Endothelial cell of umbilical vein (primary cell): Measurements from ENCODE around the gene SMIM12. TPM values are rescaled to one million over a fixed set of nuclear protein-coding genes. Genes with fewer than 3 reads are reported as not detected.

Experiments
- BruUV-seq: library from RNA; stranded (reverse); fragments of 400-500 nt; replicated peaks from 2 replicates; lab custom pipeline; 2021; lab: Mats Ljungman, UMichigan
- CTCF ChIA-PET: fragments of 300-600, 350-600 bp; sonication (Branson Sonifier 250); formaldehyde crosslinking; loops from one replicate; lab custom pipeline; 2021; ENCODE audit warnings: antibody characterized with exemption, inconsistent platforms; lab: Charles Lee
- POLR2A ChIA-PET: fragments of 300-600, 350-600 bp; sonication (Branson Sonifier 250); formaldehyde crosslinking; loops from one replicate; lab custom pipeline; 2021; ENCODE audit warnings: antibody characterized with exemption, inconsistent platforms; lab: Charles Lee
- DNase-seq: peaks from one replicate; pipeline ENCODE4 v3.0.0-alpha.2; 2011; ENCODE audit warnings: low read depth, low spot score
- FAIRE-seq: peaks from 2 replicates; lab custom pipeline; 2011; peaks lifted over from hg19 to GRCh38; lab: Jason Lieb, UNC
- H2AFZ ChIP-seq: 2 replicates; pipeline ENCODE4 v1.6.0; 2012; ENCODE audit warnings: low read depth, low read length, control low read depth, inconsistent platforms
- H3K27ac ChIP-seq: 2 replicates; pipeline ENCODE4 v1.5.1; 2011; ENCODE audit warnings: low read depth, mild to moderate bottlenecking, control low read depth, low read length, moderate library complexity; ENCODE audit not compliant: insufficient read depth
- H3K27me3 ChIP-seq, 2 experiments: 2 replicates each; pipeline versions ENCODE4 v1.6.0 to v1.6.1; 2011; ENCODE audit warnings: low read length in 2 of 2, mixed read lengths in 1 of 2; ENCODE audit not compliant: control insufficient read depth in 2 of 2, insufficient read depth in 2 of 2
- H3K36me3 ChIP-seq, 2 experiments: 2 replicates in 1 of 2; 3 replicates in 1 of 2; pipeline ENCODE4 v1.5.1; 2011; ENCODE audit warnings: low read length in 2 of 2, mild to moderate bottlenecking in 1 of 2, moderate library complexity in 1 of 2; ENCODE audit not compliant: control insufficient read depth in 2 of 2, insufficient read depth in 2 of 2; ENCODE audit errors: extremely low read depth in 1 of 2
- H3K4me1 ChIP-seq: 3 replicates; pipeline ENCODE4 v1.5.1; 2011; ENCODE audit warnings: mild to moderate bottlenecking, low read length; ENCODE audit not compliant: control insufficient read depth, insufficient read depth; ENCODE audit errors: extremely low read depth
- H3K4me2 ChIP-seq: 2 replicates; pipeline ENCODE4 v1.6.1; 2011; ENCODE audit warnings: low read length, control low read depth, mixed read lengths; ENCODE audit not compliant: insufficient read depth
- H3K4me3 ChIP-seq, 3 experiments: fragments of 200-600 bp in 1 of 3; sonication (generic), shearing (Covaris generic) in 1 of 3; replicated peaks in 1 of 3; 2 replicates each; pipeline ENCODE4 v1.5.1; 2011 to 2016; ENCODE audit warnings: control low read depth in 3 of 3, low read length in 3 of 3, mild to moderate bottlenecking in 2 of 3, inconsistent platforms in 1 of 3, low read depth in 1 of 3, moderate library complexity in 1 of 3; ENCODE audit not compliant: insufficient read depth in 1 of 3
- H3K79me2 ChIP-seq: 2 replicates; pipeline ENCODE4 v1.6.0; 2012; ENCODE audit warnings: low read length, inconsistent platforms; ENCODE audit not compliant: control insufficient read depth, insufficient read depth
- H3K9ac ChIP-seq: replicated peaks from 2 replicates; pipeline ENCODE3; 2011; ENCODE audit warnings: low read length, control low read depth; ENCODE audit not compliant: insufficient read depth; ENCODE audit errors: extremely low read depth
- H3K9me1 ChIP-seq: replicated peaks from 3 replicates; pipeline ENCODE4 v1.6.0; 2011; ENCODE audit warnings: mild to moderate bottlenecking, low read length; ENCODE audit not compliant: control insufficient read depth, insufficient read depth; ENCODE audit errors: extremely low read depth
- H3K9me3 ChIP-seq: replicated peaks from 2 replicates; pipeline ENCODE4 v1.5.1; 2012; ENCODE audit warnings: low read length, inconsistent platforms; ENCODE audit not compliant: control insufficient read depth, insufficient read depth
- H4K20me1 ChIP-seq: replicated peaks from 2 replicates; pipeline ENCODE3; 2011; ENCODE audit warnings: mild to moderate bottlenecking, low read length; ENCODE audit not compliant: control insufficient read depth, insufficient read depth; ENCODE audit errors: extremely low read depth
- EZH2 ChIP-seq: IDR thresholded peaks from 2 replicates; pipeline ENCODE4 v1.6.1; 2012; ENCODE audit warnings: borderline replicate concordance, low read depth, mild to moderate bottlenecking, moderate library complexity, low read length, inconsistent platforms; ENCODE audit not compliant: severe bottlenecking
- FOS ChIP-seq: IDR thresholded peaks from 2 replicates; pipeline ENCODE4 v1.6.1; 2011; ENCODE audit warnings: mild to moderate bottlenecking, low read length, moderate library complexity, borderline replicate concordance; ENCODE audit not compliant: insufficient read depth
- GATA2 ChIP-seq: IDR thresholded peaks from 2 replicates; pipeline ENCODE4 v1.7.0; 2011; ENCODE audit warnings: low read depth, mild to moderate bottlenecking, moderate library complexity, mixed read lengths, low read length; ENCODE audit not compliant: insufficient read length, insufficient read depth
- JUN ChIP-seq: IDR thresholded peaks from 2 replicates; pipeline ENCODE4 v1.6.1; 2011; ENCODE audit warnings: borderline replicate concordance, low read depth; ENCODE audit not compliant: insufficient read length, insufficient read depth
- MYC ChIP-seq: IDR thresholded peaks from one replicate; pipeline ENCODE4 v1.6.1; 2011; ENCODE audit warnings: mild to moderate bottlenecking, low read depth, low read length
- POLR2A ChIP-seq: IDR thresholded peaks from 2 replicates; pipeline ENCODE4 v1.6.1; 2012; ENCODE audit warnings: low read depth, mild to moderate bottlenecking, control low read depth, low read length
- POLR2AphosphoS5 ChIP-seq: IDR thresholded peaks from 2 replicates; pipeline ENCODE4 v1.6.1; 2012; ENCODE audit warnings: low read depth, mild to moderate bottlenecking, control low read depth, low read length, moderate library complexity; ENCODE audit not compliant: insufficient read depth
- dilution Hi-C: fragments of 300-500 bp; cut with MboI; formaldehyde crosslinking; loops from one replicate; pipeline ENCODE4 v1.15.0; 2019; ENCODE audit warnings: low sequenced_read_pairs; ENCODE audit not compliant: extremely low pct_ligation_motif_present
- intact Hi-C: fragments of 100-400 bp; cut with micrococcal nuclease; formaldehyde crosslinking; loops from one replicate; pipeline ENCODE4 v1.10.0; 2022
- polyA plus RNA-seq, 4 experiments: library from polyadenylated mRNA; depleted of rRNA in 3 of 4; stranded (reverse) in 3 of 4; unstranded in 1 of 4; fragments of >200 nt; gene quantifications; 2 replicates each; pipeline versions ENCODE4 v1.2.1 to v1.2.3, GENCODE V29; 2011 to 2012; ENCODE audit warnings: missing spikeins in 1 of 4
- total RNA-seq: library from RNA; stranded (reverse); gene quantifications from 2 replicates; pipeline ENCODE4 v1.2.3, GENCODE V29; 2021
- TF ChIP-seq, protein P1 (sequence below), 2 donors: IDR thresholded peaks; 1 replicate in 1 of 2; 2 replicates in 1 of 2; pipeline ENCODE4 v1.5.1; 2011; ENCODE audit warnings: low read length in 2 of 2, mild to moderate bottlenecking in 2 of 2, moderate library complexity in 2 of 2, control low read depth in 1 of 2, inconsistent platforms in 1 of 2, low read depth in 1 of 2; ENCODE audit not compliant: insufficient read depth in 1 of 2; ENCODE audit errors: extremely low read depth in 1 of 2
- TF ChIP-seq, protein P2 (sequence below): IDR thresholded peaks from 2 replicates; pipeline ENCODE4 v1.6.1; 2011; ENCODE audit not compliant: insufficient read depth, insufficient read length

Gene SMIM12
- total and polyA plus RNA-seq, 2 donors (not counting 3 experiments of a cell fraction or from before 2014, with no cell fraction given): 66.2 to 85.9 TPM

GRCh38 chr1:34863501-34863900 is 4.0 kb upstream of the SMIM12 start:
- no peak for TF ChIP-seq MYC
- TF ChIP-seq JUN: no peak
- TF ChIP-seq, protein P1, sequence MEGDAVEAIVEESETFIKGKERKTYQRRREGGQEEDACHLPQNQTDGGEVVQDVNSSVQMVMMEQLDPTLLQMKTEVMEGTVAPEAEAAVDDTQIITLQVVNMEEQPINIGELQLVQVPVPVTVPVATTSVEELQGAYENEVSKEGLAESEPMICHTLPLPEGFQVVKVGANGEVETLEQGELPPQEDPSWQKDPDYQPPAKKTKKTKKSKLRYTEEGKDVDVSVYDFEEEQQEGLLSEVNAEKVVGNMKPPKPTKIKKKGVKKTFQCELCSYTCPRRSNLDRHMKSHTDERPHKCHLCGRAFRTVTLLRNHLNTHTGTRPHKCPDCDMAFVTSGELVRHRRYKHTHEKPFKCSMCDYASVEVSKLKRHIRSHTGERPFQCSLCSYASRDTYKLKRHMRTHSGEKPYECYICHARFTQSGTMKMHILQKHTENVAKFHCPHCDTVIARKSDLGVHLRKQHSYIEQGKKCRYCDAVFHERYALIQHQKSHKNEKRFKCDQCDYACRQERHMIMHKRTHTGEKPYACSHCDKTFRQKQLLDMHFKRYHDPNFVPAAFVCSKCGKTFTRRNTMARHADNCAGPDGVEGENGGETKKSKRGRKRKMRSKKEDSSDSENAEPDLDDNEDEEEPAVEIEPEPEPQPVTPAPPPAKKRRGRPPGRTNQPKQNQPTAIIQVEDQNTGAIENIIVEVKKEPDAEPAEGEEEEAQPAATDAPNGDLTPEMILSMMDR (IDR thresholded peaks at IDR 0.05; ENCODE audit: extremely low read depth in 1 of 2, insufficient read depth in 1 of 2, low read depth in 1 of 2, low read length in 2 of 2): no peak
- no peak for TF ChIP-seq GATA2
- no peak for TF ChIP-seq FOS
- no peak for TF ChIP-seq EZH2
- TF ChIP-seq POLR2AphosphoS5: no peak
- TF ChIP-seq, protein P2, sequence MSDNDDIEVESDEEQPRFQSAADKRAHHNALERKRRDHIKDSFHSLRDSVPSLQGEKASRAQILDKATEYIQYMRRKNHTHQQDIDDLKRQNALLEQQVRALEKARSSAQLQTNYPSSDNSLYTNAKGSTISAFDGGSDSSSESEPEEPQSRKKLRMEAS: no peak
- TF ChIP-seq POLR2A: no peak
- POLR2A ChIA-PET: no interaction called here
- Histone ChIP-seq H3K4me2 (no peak overlapping the region), H3K9me3 (no peaks in the 10 kb centered on the region), H3K9ac (no peak overlapping the region), H3K4me3 (no peak overlapping the region), H3K9me1 (no peaks in the 10 kb centered on the region), H3K79me2 (peaks cover 10% of the 10 kb centered on the region), H3K27ac (no peak overlapping the region), H3K27me3 (peaks cover 10 to 18% of the 10 kb centered on the region in 2 experiments), H4K20me1 (no peaks in the 10 kb centered on the region), H2AFZ (no peak overlapping the region), H3K4me1 (peaks cover 11% of the 10 kb centered on the region), H3K36me3 (no peaks in the 10 kb centered on the region)
- CTCF ChIA-PET: no interaction called here
- DNase-seq (no peak), FAIRE-seq (no peak)
- dilution Hi-C loops: no loop called here
- intact Hi-C loops: no loop called here
- BruUV-seq: no TSS peak
